HEK293 (cell line): ENCODE measurements around the gene PDK1.

Experiments used
- GFI1B ChIP-seq: fragments of 450-650 bp; formaldehyde crosslinking; IDR thresholded peaks from 2 replicates; pipeline ENCODE4 v1.5.1; 2016; ENCODE audit warnings: missing biosample characterization, missing genetic modification characterization
- HOXC10 ChIP-seq: sonication (generic); formaldehyde crosslinking; IDR thresholded peaks from 2 replicates; pipeline ENCODE4 v1.8.1; 2023; ENCODE audit warnings: mild to moderate bottlenecking, missing genetic modification reagents
- KLF1 ChIP-seq: fragments of 450-650 bp; formaldehyde crosslinking; IDR thresholded peaks from 2 replicates; pipeline ENCODE4 v1.5.1; 2016; ENCODE audit warnings: missing biosample characterization, missing genetic modification characterization
- KLF16 ChIP-seq: fragments of 450-650 bp; formaldehyde crosslinking; IDR thresholded peaks from 2 replicates; pipeline ENCODE4 v1.5.1; 2017; ENCODE audit warnings: missing biosample characterization, missing genetic modification characterization
- KLF7 ChIP-seq: fragments of 450-650 bp; formaldehyde crosslinking; IDR thresholded peaks from 2 replicates; pipeline ENCODE4 v1.5.1; 2016; ENCODE audit warnings: missing biosample characterization, missing genetic modification characterization, borderline replicate concordance
- MEIS1 ChIP-seq: sonication (generic); formaldehyde crosslinking; IDR thresholded peaks from 2 replicates; pipeline ENCODE4 v1.8.1; 2022; ENCODE audit warnings: missing genetic modification reagents, mild to moderate bottlenecking, borderline replicate concordance
- MYNN ChIP-seq: fragments of 450-650 bp; formaldehyde crosslinking; IDR thresholded peaks from 2 replicates; pipeline ENCODE4 v1.5.1; 2016; ENCODE audit warnings: missing biosample characterization, missing genetic modification characterization, borderline replicate concordance
- SP2 ChIP-seq: fragments of 450-650 bp; formaldehyde crosslinking; IDR thresholded peaks from 2 replicates; pipeline ENCODE4 v1.5.1; 2016; ENCODE audit warnings: missing biosample characterization, missing genetic modification characterization
- ZBTB10 ChIP-seq: fragments of 450-650 bp; formaldehyde crosslinking; IDR thresholded peaks from 2 replicates; pipeline ENCODE4 v1.5.1; 2016; ENCODE audit warnings: missing biosample characterization, missing genetic modification characterization
- ZBTB11 ChIP-seq: fragments of 450-650 bp; formaldehyde crosslinking; conservative IDR thresholded peaks from 2 replicates; pipeline ENCODE4 v1.5.1; 2016; ENCODE audit warnings: low read depth, missing biosample characterization, missing genetic modification characterization
- ZBTB26 ChIP-seq: fragments of 450-650 bp; formaldehyde crosslinking; optimal IDR thresholded peaks from 2 replicates; pipeline ENCODE3; 2016; ENCODE audit warnings: missing biosample characterization, mild to moderate bottlenecking, missing genetic modification characterization
- ZBTB48 ChIP-seq: fragments of 450-650 bp; formaldehyde crosslinking; IDR thresholded peaks from 2 replicates; pipeline ENCODE4 v1.5.1; 2016; ENCODE audit warnings: missing biosample characterization, missing genetic modification characterization
- ZNF114 ChIP-seq: fragments of 450-650 bp; formaldehyde crosslinking; IDR thresholded peaks from 2 replicates; pipeline ENCODE4 v1.5.0; 2017; ENCODE audit warnings: missing biosample characterization, missing genetic modification characterization
- ZNF121 ChIP-seq: fragments of 450-650 bp; formaldehyde crosslinking; IDR thresholded peaks from 2 replicates; pipeline ENCODE4 v1.5.1; 2016; ENCODE audit warnings: missing biosample characterization, missing genetic modification characterization
- ZNF133 ChIP-seq: fragments of 450-650 bp; formaldehyde crosslinking; IDR thresholded peaks from 2 replicates; pipeline ENCODE4 v1.5.1; 2016; ENCODE audit warnings: missing biosample characterization, missing genetic modification characterization
- ZNF138 ChIP-seq: fragments of 450-650 bp; formaldehyde crosslinking; IDR thresholded peaks from 2 replicates; pipeline ENCODE4 v1.5.1; 2016; ENCODE audit warnings: missing biosample characterization, missing genetic modification characterization, borderline replicate concordance
- ZNF214 ChIP-seq: fragments of 450-650 bp; formaldehyde crosslinking; IDR thresholded peaks from 2 replicates; pipeline ENCODE4 v1.5.1; 2017; ENCODE audit warnings: missing biosample characterization, mild to moderate bottlenecking, missing genetic modification characterization, borderline replicate concordance
- ZNF324 ChIP-seq: fragments of 450-650 bp; formaldehyde crosslinking; IDR thresholded peaks from 2 replicates; pipeline ENCODE4 v1.5.1; 2016; ENCODE audit warnings: missing biosample characterization, missing genetic modification characterization
- ZNF513 ChIP-seq: fragments of 450-650 bp; IDR thresholded peaks from 2 replicates; pipeline ENCODE4 v1.5.1; 2018; ENCODE audit warnings: missing biosample characterization, missing genetic modification characterization
- ZNF549 ChIP-seq: fragments of 450-650 bp; IDR thresholded peaks from 2 replicates; pipeline ENCODE4 v1.5.1; 2018; ENCODE audit warnings: missing biosample characterization, missing genetic modification characterization, mild to moderate bottlenecking, inconsistent platforms, moderate library complexity
- ZNF560 ChIP-seq: fragments of 450-650 bp; formaldehyde crosslinking; IDR thresholded peaks from 2 replicates; pipeline ENCODE4 v1.5.1; 2017; ENCODE audit warnings: missing biosample characterization, missing genetic modification characterization, borderline replicate concordance
- ZNF585B ChIP-seq: fragments of 450-650 bp; formaldehyde crosslinking; IDR thresholded peaks from 2 replicates; pipeline ENCODE4 v1.5.1; 2016; ENCODE audit warnings: missing biosample characterization, missing genetic modification characterization
- ZNF623 ChIP-seq: fragments of 450-650 bp; formaldehyde crosslinking; IDR thresholded peaks from 2 replicates; pipeline ENCODE4 v1.5.1; 2016; ENCODE audit warnings: missing biosample characterization, missing genetic modification characterization
- ZNF670 ChIP-seq: fragments of 450-650 bp; formaldehyde crosslinking; IDR thresholded peaks from 2 replicates; pipeline ENCODE4 v1.5.1; 2016; ENCODE audit warnings: missing biosample characterization, missing genetic modification characterization, low read depth
- ZNF692 ChIP-seq: fragments of 450-650 bp; formaldehyde crosslinking; IDR thresholded peaks from 2 replicates; pipeline ENCODE4 v1.5.1; 2016; ENCODE audit warnings: missing biosample characterization, missing genetic modification characterization
- ZNF707 ChIP-seq: fragments of 450-650 bp; formaldehyde crosslinking; IDR thresholded peaks from 2 replicates; pipeline ENCODE4 v1.5.1; 2016; ENCODE audit warnings: missing biosample characterization, missing genetic modification characterization
- ZNF768 ChIP-seq: fragments of 450-650 bp; formaldehyde crosslinking; IDR thresholded peaks from 2 replicates; pipeline ENCODE4 v1.5.1; 2018; ENCODE audit warnings: missing biosample characterization, mild to moderate bottlenecking, missing genetic modification characterization
- ZSCAN23 ChIP-seq: fragments of 450-650 bp; formaldehyde crosslinking; IDR thresholded peaks from 2 replicates; pipeline ENCODE4 v1.5.1; 2016; ENCODE audit warnings: missing biosample characterization, missing genetic modification characterization
- ZXDB ChIP-seq: fragments of 450-650 bp; formaldehyde crosslinking; IDR thresholded peaks from 2 replicates; pipeline ENCODE4 v1.5.1; 2016; ENCODE audit warnings: missing biosample characterization, missing genetic modification characterization

PDK1 gene

GRCh38 chr2:172556284-172557033 lies 569 bp downstream of the PDK1 start (continued):
- TF ChIP-seq ZBTB10 (tag by site-specific recombination): no peak
- no peak for TF ChIP-seq ZNF138
- no peak for TF ChIP-seq GFI1B (tag by site-specific recombination)
- no peak for TF ChIP-seq ZNF214
- TF ChIP-seq ZNF585B (tag by site-specific recombination): no peak
- no peak for TF ChIP-seq ZNF623 (tag by site-specific recombination)
- TF ChIP-seq SP2 (tag by site-specific recombination): peak; percentile 78
- no peak for TF ChIP-seq ZNF133 (tag by site-specific recombination)
- TF ChIP-seq ZNF692: no peak
- TF ChIP-seq ZNF560: no peak
- 0 out of 2 replicates have a peak, but pooled peaks have one; percentile 6 for TF ChIP-seq ZBTB11 (tag by site-specific recombination)
- no peak for TF ChIP-seq KLF1 (tag by site-specific recombination)
- no peak for TF ChIP-seq ZNF670 (tag by site-specific recombination)
- TF ChIP-seq ZSCAN23 (tag by site-specific recombination): no peak
- TF ChIP-seq KLF7: no peak
- peak; percentile 68 for TF ChIP-seq KLF16 (tag by site-specific recombination)
- no peak for TF ChIP-seq MEIS1 (CRISPR knock-in tag)
- no peak for TF ChIP-seq MYNN (tag by site-specific recombination)
- no peak for TF ChIP-seq ZNF549
- TF ChIP-seq ZBTB48 (tag by site-specific recombination): no peak
- no peak for TF ChIP-seq ZNF707 (tag by site-specific recombination)
- peak; percentile 61 for TF ChIP-seq ZBTB26 (tag by site-specific recombination)
- TF ChIP-seq ZNF324 (tag by site-specific recombination): no peak
- TF ChIP-seq ZXDB (tag by site-specific recombination): peak; percentile 25; the same call in 1 of the 2 replicates
- TF ChIP-seq ZNF121 (tag by site-specific recombination): no peak
- no peak for TF ChIP-seq ZNF513 (tag by site-specific recombination)
- TF ChIP-seq ZNF114 (tag by site-specific recombination): no peak
- no peak for TF ChIP-seq ZNF768 (tag by site-specific recombination)
- TF ChIP-seq HOXC10 (CRISPR knock-in tag): no peak
